Measurements from ENCODE around the gene WFS1. TPM values are rescaled to one million over a fixed set of nuclear protein-coding genes. Genes with fewer than 3 reads are reported as not detected.

The WFS1 gene
- total RNA-seq, 1 donor from 2014 or later, result 26.0 TPM

- TF ChIP-seq, protein P1, sequence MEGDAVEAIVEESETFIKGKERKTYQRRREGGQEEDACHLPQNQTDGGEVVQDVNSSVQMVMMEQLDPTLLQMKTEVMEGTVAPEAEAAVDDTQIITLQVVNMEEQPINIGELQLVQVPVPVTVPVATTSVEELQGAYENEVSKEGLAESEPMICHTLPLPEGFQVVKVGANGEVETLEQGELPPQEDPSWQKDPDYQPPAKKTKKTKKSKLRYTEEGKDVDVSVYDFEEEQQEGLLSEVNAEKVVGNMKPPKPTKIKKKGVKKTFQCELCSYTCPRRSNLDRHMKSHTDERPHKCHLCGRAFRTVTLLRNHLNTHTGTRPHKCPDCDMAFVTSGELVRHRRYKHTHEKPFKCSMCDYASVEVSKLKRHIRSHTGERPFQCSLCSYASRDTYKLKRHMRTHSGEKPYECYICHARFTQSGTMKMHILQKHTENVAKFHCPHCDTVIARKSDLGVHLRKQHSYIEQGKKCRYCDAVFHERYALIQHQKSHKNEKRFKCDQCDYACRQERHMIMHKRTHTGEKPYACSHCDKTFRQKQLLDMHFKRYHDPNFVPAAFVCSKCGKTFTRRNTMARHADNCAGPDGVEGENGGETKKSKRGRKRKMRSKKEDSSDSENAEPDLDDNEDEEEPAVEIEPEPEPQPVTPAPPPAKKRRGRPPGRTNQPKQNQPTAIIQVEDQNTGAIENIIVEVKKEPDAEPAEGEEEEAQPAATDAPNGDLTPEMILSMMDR (IDR thresholded peaks at IDR 0.05; ENCODE audit: insufficient read depth, low read length, poor library complexity, severe bottlenecking), result no peak
- no peak for DNase-seq (ENCODE audit: low read depth)
- Histone ChIP-seq H3K27me3 (ENCODE audit: control insufficient read depth, insufficient read depth, low read length) (peaks cover 13% of the 10 kb centered on the region), H3K4me3 (ENCODE audit: low read depth, low read length) (no peak overlapping the region), H3K36me3 (ENCODE audit: control insufficient read depth, insufficient read depth, low read length) (no peaks in the 10 kb centered on the region)
Observed at GRCh38 chr4:6241062-6241845, 28.4 kb upstream of the WFS1 start.

DNA sequence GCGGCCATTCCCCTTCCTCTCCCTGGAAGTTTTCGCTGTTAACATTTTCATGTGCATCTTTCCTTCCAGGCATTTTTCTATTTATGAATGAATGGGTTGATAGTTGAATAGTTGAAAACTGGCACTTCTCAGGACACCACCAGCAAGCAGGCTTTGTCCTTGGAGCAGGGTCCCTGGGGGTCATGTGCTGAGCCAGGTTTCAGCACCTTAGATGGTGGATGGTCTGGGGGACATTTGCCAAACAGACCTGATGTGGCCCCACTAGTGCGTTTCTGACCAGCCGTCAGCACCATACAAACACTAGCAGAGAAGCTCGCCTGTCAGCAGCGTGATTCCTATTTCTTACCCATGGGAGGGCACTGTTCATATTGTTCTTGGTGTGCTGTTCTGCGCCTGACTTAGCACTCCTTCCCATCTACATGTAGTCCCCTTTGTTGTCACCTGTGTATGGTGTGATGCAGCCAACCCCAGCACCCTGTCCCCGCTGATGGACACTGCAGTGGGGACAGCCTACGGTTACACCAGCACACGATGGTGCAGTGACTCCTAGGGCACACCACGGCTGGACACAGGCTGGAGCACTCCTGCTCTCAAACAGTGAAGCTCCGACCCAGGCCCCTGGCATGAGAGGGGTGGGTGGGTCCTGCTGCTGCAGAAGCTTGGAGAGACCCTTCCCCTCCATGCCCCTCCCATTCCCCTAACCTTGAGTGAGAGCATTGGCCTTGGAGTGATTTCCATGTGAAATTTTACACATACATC is 27.2 kb upstream of the WFS1 start:
- H3K4me3 ChIP-seq (ENCODE audit: low read depth, low read length), result no peak overlapping the region
- TF ChIP-seq, protein P1 (IDR thresholded peaks at IDR 0.05; ENCODE audit: insufficient read depth, low read length, poor library complexity, severe bottlenecking), result no peak
- H3K27me3 ChIP-seq (ENCODE audit: control insufficient read depth, insufficient read depth, low read length), result peaks cover 15% of the 10 kb centered on the region
- DNase-seq (ENCODE audit: low read depth), result no peak
- H3K36me3 ChIP-seq (ENCODE audit: control insufficient read depth, insufficient read depth, low read length), result no peaks in the 10 kb centered on the region

- peaks cover 21% of the 10 kb centered on the region for H3K27me3 ChIP-seq (ENCODE audit: control insufficient read depth, insufficient read depth, low read length)
- H3K36me3 ChIP-seq (ENCODE audit: control insufficient read depth, insufficient read depth, low read length), result no peaks in the 10 kb centered on the region
- no peak for DNase-seq (ENCODE audit: low read depth)
- TF ChIP-seq, protein P1 (IDR thresholded peaks at IDR 0.05; ENCODE audit: insufficient read depth, low read length, poor library complexity, severe bottlenecking), result no peak
- no peak overlapping the region for H3K4me3 ChIP-seq (ENCODE audit: low read depth, low read length)
Observed at GRCh38 chr4:6245246-6246169, 24.1 kb upstream of the WFS1 start.

DNA sequence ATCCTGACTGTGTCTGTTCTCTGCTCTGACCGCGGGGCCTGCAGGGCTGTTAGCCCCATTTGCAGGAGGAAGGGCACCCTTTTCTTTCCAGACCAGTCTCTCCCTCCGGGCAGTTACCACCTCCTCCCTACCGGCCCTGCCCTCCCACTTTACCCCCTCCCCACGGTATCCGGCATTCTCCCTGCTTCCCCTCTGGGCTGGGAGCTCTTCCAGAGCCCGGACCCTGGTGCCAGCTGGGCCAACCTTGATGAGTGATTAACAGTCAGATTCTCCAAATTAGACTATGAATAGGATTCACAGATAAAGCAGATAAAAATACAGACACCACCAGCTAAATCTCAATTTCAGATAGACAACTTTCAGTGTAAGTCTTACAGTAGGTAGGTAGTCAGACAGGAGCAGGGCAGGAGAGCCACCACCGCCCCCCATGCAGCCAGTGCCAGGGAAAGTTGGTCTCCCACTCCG is 23.4 kb upstream of the WFS1 start:
- no peak for DNase-seq (ENCODE audit: low read depth)
- TF ChIP-seq, protein P1 (IDR thresholded peaks at IDR 0.05; ENCODE audit: insufficient read depth, low read length, poor library complexity, severe bottlenecking), result no peak
- peaks cover 21% of the 10 kb centered on the region for H3K27me3 ChIP-seq (ENCODE audit: control insufficient read depth, insufficient read depth, low read length)
- no peak overlapping the region for H3K4me3 ChIP-seq (ENCODE audit: low read depth, low read length)
- H3K36me3 ChIP-seq (ENCODE audit: control insufficient read depth, insufficient read depth, low read length), result no peaks in the 10 kb centered on the region

- TF ChIP-seq, protein P1 (IDR thresholded peaks at IDR 0.05; ENCODE audit: insufficient read depth, low read length, poor library complexity, severe bottlenecking), result no peak
- Histone ChIP-seq H3K36me3 (ENCODE audit: control insufficient read depth, insufficient read depth, low read length) (no peaks in the 10 kb centered on the region), H3K4me3 (ENCODE audit: low read depth, low read length) (no peak overlapping the region), H3K27me3 (ENCODE audit: control insufficient read depth, insufficient read depth, low read length) (peaks cover 21% of the 10 kb centered on the region)
- DNase-seq (ENCODE audit: low read depth), result no peak
Observed at GRCh38 chr4:6248394-6248793, 21.3 kb upstream of the WFS1 start.
